GM12891 (cell line): ENCODE measurements around the gene ZNF786.
"Not testable (repeated sequence)": the region's sequence is repeated elsewhere in the genome, so short reads cannot be mapped to it uniquely, and the experiment has no call there.

Experiments used
- PAX5 ChIP-seq: IDR thresholded peaks from 2 replicates; pipeline ENCODE4 v1.6.1; 2011; ENCODE audit warnings: low read length, moderate library complexity, mild to moderate bottlenecking; ENCODE audit not compliant: insufficient read depth, severe bottlenecking
- POLR2A ChIP-seq: IDR thresholded peaks from 2 replicates; pipeline ENCODE4 v1.6.1; 2011; ENCODE audit warnings: low read depth, low read length, control low read depth
- POLR2AphosphoS5 ChIP-seq: IDR thresholded peaks from 2 replicates; pipeline ENCODE4 v1.6.1; 2011; ENCODE audit warnings: low read depth, low read length, control low read depth
- POU2F2 ChIP-seq: IDR thresholded peaks from 2 replicates; pipeline ENCODE4 v1.6.1; 2011; ENCODE audit warnings: low read depth, mild to moderate bottlenecking, control low read depth, low read length, moderate library complexity
- TAF1 ChIP-seq: IDR thresholded peaks from 2 replicates; pipeline ENCODE4 v1.6.1; 2011; ENCODE audit warnings: low read depth, low read length, control low read depth

- TF ChIP-seq POLR2A, POLR2AphosphoS5, PAX5, TAF1, POU2F2: not testable (repeated sequence)
Observed at GRCh38 chr7:149030439-149030838, 60.1 kb downstream of the ZNF786 start.
